ENCODE data around the gene SPON1.
"Not testable (repeated sequence)": the region's sequence is repeated elsewhere in the genome, so short reads cannot be mapped to it uniquely, and the experiment has no call there.

SPON1 gene

DNA sequence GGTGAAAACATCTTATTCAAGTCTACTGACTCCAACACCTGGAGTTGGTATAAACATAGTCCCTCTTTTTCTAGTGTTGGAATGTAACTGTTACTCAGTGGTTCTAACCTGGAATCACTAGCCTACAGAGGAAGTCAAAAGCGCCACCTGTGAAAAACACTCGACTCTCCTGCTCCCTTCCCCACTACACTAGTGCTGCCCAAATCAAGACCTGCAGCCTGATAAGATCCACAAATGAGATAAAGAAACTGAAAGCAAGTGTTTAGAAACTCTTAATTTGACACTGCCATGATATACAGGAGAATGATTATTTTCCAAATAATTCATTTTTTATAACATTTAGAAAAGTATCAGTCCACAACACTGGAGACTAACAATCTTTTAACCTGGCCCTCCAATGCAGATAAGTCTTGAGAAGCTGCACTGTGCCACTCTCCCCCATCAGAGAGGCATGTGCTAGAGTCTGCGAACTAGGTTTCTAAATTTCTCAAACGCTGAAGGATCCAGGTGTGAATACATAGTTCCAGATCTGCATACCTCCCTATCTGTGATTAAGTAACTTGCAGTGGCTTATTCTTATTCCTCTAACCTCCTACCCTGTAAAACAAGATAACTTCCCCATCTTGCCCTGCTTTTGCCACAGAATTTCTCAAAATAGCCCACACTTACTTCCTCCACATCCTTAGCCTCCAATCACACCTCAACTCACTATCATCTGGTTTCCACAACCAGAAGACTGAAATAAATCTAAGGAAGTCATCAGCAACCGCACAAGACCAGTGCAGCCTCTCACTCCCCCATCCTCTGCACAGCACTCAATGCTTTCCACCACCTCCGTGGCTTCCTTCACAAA is 308.4 kb downstream of the SPON1 start:
- DNase-seq (ENCODE audit: low read depth), result no peak

DNA sequence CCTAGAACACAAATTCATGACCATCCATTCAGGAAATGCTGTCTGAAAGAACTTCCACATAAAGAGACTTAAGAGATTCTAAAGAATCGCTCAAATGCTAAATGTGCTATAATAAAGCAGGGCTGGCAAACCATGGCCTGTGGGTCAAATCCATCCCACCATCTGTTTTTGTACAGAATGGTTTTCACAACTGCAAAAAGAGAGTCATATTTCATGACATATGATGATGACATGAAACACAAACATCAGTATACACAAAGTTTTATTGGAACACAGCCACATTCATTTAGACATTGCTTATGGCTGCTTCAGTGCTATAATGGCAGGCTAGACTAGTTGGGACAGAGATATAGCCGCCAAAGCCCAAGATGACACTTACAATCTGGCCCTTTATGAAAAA is 311.4 kb downstream of the SPON1 start:
- no peak for DNase-seq (ENCODE audit: low read depth)

DNA sequence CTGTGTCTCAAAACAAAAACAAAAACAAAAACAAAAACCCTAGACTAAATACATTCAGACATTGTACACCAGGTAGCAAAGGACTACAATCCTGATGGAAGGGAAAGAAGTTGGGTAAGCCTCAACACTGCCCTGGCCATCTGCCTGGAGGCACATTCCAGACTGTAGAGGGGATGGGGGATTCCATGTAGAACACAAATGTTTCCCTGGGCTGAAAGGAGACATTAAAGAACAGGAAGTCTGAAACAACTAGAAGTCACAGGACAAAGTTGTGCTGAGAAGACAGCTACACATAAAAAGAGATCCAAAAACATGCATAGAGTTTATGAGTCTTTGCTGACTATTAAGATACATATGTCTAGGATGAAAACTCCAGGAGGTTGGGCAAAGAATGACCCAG is 312.6 kb downstream of the SPON1 start:
- no peak for DNase-seq (ENCODE audit: low read depth)

DNA sequence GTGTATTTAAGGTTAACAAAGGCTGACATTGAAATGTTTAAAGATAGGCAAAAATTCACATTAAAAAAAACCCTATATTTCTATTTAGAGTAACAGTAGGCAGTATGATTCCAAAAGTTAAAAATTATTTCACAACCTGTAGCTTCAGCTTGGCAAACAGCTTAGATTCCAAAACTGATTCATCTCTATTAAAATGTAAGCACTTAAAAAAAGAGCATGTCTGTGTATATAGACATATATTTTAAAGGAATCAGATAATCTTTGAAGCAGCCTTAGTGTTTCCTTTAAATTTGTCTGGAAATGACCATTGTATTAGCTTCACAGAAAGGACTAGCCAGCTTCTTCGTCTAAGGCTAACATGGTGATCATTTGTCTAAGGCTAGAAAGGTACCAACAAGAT is 316.3 kb downstream of the SPON1 start:
- DNase-seq (ENCODE audit: low read depth), result not testable (repeated sequence)

DNA sequence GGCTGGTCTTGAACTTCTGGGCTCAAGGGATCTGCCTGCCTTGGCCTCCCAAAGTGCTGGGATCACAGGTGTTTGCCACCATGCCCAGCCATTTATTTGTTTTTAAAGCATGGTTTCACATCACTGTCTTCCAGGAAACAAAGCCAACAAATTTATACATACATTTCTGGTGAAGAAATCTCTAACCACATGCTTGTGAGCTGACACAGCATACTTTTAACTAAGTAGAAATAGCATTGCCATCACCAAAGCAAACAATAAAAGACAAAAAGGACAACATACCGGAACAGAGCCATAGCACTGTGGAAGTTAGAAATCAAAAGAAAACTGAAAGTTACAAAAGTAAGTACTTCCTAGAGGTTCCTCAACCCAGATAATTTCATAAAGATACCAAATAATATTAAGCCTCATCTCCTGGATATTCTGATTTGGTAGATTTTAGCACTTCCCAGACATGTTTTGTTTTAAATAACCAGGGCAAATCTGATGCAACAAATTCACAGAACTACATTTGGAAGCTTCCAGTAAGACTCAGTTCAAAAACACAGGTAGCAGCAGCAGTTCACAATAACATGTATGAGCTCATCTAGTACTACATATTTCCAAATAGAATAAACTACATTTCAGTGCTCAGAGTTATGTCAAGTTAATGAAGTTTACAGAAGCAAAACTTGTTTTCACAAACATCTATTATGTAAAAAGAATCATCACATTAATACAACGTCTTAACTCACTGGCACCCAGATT is 325.8 kb downstream of the SPON1 start:
- no peak for DNase-seq (ENCODE audit: low read depth)

DNA sequence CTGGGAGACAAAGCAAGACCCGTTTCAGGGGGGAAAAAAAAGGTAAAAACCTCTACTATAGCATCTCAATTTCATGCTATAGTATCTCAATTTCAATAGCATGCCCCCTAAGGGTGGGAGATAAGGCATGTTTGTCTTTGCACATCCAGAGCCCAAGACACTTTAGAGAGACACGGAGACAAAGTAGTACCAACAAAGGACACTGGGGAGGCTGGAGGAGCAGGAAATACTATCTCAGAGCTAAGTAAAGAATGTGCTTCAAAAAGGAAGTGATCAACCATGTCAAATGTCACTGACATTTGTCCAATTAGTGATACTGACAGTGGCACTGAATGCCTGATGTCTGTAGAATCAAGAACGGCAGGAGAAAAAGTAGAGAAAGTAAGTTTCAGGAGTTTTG is 327.9 kb downstream of the SPON1 start:
- no peak for DNase-seq (ENCODE audit: low read depth)

DNA sequence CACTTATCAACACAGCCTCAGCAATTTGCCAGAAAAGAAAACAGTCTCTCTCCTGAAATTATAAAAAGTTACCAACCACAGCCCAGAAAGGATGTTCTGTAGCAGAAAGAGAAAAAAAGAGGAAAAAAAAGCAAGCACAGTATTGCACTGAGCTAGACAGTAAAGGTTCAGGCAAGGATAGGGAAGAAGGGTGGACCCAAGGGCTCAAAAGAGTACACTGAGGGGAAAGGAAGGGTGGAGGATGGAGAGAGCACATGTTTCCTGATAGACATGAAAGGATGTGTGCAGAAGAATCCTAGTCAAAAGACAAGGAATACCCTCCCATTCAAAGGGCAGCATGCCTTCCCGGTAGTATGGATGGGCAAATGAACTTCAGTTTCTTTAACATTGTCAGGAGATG is 337.4 kb downstream of the SPON1 start:
- no peak for DNase-seq (ENCODE audit: low read depth)

DNA sequence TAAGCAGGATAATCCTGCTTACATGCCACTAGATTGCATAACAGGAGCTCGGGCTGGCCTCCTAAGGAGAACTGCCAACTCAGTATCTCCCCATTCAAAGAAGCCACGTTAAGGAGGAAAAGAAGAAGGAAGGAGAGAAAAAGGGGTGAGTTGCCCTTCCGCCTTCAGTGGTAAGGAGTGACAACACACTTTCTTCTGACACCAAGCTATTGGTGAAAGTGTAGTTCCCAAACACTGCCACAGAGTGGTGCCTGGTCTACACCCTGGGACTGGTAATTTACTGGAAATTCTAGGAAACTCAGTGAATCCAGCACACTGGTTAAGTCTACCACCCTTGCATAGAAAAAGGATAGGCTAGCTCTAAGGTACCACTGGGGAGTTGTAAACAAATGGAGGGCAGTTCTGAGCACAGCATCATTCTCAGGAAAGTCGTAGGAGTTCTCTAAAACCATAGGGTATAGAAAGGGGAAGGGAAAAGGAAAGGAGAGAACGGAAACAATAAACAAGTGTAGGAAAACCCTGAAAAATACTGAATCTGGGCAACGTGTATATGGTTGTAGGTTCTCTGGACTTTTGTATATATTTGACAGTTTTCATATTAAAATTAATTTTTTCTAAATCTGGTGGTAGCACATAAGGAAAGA is 338.3 kb downstream of the SPON1 start:
- DNase-seq (ENCODE audit: low read depth), result peak; percentile 24

DNA sequence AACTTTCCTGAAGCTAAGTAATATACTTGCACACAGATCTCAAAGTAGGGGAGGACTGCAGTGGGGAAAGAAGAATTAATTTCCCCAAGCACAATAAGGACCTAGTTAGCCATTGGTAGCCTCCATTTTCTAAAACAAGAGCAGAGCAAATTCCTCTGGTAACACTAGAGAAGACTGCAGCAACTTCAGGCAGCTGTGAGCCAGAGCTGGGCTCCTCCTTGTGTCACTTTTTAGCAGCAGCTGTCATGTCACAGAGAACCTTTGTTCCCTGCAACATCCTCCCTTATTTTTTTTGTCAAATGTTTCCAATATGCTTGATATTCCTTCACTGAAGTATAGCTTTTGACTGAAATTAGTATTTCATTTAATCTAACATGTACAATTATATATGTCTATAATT is 342.1 kb downstream of the SPON1 start:
- no peak for DNase-seq (ENCODE audit: low read depth)

DNA sequence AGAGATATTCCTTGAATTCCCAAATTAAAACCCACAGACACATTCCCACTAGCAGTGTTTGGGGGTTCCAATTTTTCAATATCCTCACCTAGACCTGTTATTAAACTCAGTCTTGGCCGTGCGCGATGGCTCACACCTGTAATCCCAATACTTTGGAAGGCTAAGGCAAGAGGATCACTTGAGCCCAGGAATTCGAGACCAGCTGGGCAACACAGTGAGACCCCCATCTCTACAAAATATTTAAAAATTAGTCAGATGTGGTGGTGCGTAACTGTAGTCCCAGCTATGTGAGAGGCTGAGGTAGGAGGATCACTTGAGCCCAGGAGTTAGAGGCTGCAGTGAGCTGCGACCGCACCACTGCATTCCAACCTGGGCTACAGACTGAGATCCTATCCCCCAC is 343.1 kb downstream of the SPON1 start:
- no peak for DNase-seq (ENCODE audit: low read depth)

DNA sequence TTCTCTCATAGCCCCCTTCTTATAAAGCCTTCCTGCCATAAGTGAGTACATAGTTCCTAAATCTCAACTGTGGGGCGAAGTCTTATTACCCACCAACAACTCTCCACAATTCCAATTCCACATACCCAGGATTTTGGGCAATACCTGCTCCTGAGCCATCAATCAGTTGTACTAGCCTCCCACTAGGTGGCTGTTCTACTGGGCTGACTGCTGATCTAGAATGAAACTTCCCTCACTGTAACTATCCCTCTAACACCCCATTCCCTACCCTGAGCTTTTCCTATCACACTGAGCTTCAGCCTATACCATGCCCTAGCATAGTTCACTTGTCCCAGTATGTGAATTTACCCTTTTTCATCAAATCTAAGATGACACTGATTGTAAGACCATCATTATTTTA is 344.0 kb downstream of the SPON1 start:
- DNase-seq (ENCODE audit: low read depth), result no peak

DNA sequence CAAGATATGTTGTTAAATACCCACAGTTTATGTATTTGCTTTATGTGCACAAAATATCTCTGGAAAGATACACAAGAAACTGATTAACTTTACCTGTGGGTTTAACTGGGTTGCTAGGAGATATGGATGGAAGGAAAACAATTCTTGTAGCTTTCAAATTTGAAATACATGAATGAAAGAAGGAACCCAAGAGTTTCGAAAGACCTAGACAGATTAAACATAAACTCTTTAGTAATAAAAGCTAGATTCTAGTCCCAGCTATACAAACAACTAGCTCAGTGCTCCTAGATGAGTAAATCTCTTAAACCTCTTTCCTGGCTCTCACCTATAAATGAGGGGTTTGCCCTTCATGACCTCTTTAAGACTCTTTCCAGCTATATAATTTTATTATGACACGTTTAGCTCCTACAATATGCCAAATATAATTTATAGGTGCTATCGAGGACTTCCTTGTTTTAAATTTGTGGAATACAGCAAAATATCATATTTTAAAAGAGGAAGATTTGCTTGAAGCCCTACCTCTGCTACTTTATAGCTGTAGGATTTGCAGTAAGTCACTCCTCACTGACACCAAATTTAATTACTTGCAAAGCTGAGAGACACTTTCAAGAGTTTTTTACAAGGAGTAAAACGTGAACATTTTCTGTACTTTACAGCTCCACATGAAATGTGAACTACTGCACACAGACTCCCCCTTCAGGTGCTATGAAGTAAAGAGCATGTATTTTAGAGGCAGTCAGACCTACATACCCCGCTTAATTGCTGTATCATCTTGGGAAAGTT is 345.8 kb downstream of the SPON1 start:
- no peak for DNase-seq (ENCODE audit: low read depth)

DNA sequence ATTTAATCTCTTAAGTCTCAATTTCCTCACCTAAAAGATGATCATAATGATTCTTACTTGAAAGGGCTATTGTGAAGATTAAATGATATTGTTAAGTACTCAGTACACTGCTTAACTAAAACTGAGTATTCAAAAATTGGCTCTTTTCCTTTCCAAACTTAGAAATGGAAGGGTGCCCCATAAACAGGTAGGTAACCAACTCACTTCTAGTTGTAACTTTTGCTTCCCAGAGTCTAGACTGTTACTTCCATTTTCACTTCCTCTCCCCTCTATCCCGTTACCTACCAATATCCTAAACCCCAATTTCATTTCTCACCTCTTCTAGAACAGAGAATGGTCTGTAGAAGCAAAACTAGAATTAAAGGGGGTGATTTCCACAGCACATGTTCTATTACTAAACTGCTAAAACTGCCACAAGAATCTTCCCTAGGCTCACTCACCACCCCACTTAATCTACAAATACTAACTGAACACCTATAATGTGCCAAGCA is 346.4 kb downstream of the SPON1 start:
- no peak for DNase-seq (ENCODE audit: low read depth)

DNA sequence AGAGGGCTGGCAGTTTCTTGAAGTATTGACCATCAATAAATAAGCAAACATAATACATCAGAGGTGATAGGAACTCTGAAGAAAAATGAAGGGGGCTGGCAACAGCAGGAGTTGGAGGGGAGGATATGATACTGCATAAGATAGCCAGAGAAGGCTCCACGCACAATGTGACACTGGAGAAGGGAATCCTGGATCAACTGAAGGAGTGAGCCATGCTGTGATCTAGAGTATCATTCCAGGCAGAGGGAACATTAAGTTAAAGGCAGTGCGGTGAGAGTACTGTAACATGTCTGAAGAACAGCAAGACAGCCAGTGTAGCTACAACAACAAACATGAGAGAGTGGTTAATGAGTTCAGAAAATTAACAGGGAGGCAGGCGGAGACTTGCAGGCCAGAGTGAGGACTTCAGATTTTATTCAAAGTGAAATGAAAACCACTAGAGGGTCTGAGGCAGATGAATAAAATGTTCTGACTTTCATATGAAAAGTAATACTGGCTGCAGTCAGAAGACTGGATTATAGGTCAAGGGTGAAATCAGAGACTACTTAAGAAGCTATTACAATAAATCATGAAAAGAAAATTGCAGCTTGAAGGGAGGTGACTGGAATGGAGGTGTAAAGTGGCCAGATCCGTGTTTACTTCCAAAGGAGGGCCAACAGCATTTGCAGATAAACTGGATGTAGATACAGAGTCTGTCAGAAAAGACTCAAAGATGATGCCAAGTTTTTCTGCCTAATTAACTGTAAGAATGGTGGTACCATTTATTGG is 347.1 kb downstream of the SPON1 start:
- DNase-seq (ENCODE audit: low read depth), result no peak

DNA sequence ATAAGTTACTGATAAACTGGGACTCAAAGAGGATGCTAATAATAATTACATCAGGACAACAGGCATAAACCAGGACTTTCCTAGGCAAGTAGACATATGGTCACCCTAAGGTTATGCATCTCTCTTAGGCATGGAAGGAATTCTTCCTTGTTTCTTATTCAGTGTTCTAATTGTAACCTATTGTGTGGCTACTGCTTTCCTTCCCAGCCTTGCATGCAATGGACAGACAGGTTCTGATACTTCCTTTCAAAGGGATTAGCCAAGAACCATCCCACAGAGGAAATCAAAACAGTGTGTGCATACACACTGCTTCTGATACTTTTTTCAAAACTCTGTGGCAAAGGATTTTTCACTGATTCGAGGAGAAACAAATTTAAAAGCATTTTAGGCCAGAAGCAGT is 348.2 kb downstream of the SPON1 start:
- DNase-seq (ENCODE audit: low read depth), result no peak

DNA sequence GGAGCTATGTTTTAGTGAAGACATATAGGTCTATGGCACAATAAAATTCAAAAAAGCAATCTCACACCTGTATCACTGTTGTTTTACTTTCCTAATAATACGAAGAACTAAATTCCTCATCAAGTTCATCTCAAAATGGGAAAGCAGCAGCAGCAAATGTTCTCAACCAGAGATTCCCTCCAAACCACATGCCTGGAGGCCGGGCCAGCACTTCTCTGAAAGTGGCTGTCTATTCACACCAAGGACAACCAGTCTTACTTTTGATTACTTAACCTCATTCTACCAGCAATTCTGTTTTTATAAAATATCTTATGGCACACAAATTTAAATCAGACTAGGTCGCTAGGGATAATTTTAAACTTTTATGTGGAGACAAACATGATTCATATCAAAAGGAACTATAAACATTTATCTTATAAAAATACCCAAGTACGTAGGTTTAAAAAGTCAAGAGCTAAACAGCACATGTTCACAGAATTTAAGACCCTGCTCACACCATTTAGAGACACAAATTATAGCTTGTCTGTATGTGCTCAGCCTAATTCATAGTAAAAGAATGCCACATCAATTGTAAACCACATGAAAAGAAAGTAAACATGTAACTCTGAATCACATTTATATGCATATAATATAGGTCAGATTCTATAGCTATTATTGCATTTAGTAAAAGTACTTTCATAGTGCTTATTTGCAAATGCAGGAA is 350.4 kb downstream of the SPON1 start:
- DNase-seq (ENCODE audit: low read depth), result no peak

DNA sequence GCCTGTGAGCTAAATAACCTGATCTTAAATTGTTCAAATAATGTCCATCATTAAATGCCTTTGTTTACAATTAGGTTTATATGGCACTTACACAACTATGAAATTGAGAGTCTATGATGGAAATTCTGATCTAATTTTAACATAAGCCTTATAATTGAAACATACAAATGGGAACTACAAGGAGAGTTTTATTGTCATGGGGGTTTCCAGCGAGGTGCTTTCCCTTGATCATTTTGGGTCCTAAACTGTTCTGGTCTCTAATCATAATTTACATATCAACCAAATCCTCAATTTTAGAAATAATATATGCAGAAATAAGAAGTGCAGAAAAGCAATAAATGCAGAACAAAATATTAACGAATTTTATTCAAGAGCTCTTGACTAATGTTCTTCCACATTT is 351.6 kb downstream of the SPON1 start:
- no peak for DNase-seq (ENCODE audit: low read depth)

DNA sequence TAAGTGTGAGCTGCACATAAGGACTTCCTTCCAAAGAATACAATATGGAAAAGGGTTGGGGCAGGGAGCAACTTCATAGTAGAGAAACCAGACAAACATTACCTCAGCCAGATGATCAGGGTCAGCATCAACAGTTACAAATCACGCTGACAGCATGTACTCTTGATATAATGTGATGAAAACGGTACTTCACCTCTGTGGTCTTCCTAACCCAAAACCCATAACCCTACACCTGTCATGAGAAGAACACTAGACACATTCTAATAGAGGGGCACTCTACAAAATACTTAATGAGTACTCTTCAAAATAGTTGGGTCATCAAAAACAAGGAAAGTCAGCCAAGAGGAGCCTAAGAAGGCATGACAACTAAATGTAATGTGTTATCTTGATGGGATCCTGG is 352.6 kb downstream of the SPON1 start:
- DNase-seq (ENCODE audit: low read depth), result no peak
